SK-N-MC (cell line): ENCODE results near the gene MIPEP.

ENCODE experiments used
- DNase-seq: peaks from one replicate; pipeline ENCODE4 v3.0.0-alpha.2; 2011; ENCODE audit warnings: low read depth, low spot score
- H3K27ac ChIP-seq: fragments of 200-600 bp; sonication (generic); 2 replicates; pipeline ENCODE4 v1.5.1; 2016; ENCODE audit warnings: mixed run types
- H3K36me3 ChIP-seq: fragments of 200-600 bp; sonication (generic); 2 replicates; pipeline ENCODE4 v1.6.1; 2017; ENCODE audit warnings: antibody characterized with exemption, low read length, mixed read lengths; ENCODE audit not compliant: insufficient read depth
- H3K4me3 ChIP-seq: fragments of 200-600 bp; sonication (generic); 2 replicates; pipeline ENCODE4 v1.5.1; 2016
- H3K9ac ChIP-seq: fragments of 200-600 bp; sonication (generic); 2 replicates; pipeline ENCODE4 v1.8.0; 2017; ENCODE audit warnings: mixed run types, mixed read lengths; ENCODE audit not compliant: insufficient read length
- H3K9me3 ChIP-seq: fragments of 200-600 bp; sonication (generic); 2 replicates; pipeline ENCODE4 v1.6.1; 2017; ENCODE audit warnings: low read depth, mild to moderate bottlenecking, antibody characterized with exemption, low read length, moderate library complexity, mixed read lengths
- EZH2 ChIP-seq: fragments of 200-600 bp; sonication (generic); IDR thresholded peaks from one replicate; pipeline ENCODE4 v1.6.1; 2017; ENCODE audit warnings: antibody characterized with exemption
- FOXP2 ChIP-seq: optimal IDR thresholded peaks from 2 replicates; pipeline ENCODE3; 2011; ENCODE audit warnings: mild to moderate bottlenecking, moderate library complexity; ENCODE audit not compliant: insufficient read depth; ENCODE audit errors: extremely low read length, control extremely low read depth
- POLR2AphosphoS5 ChIP-seq: IDR thresholded peaks from 2 replicates; pipeline ENCODE4 v1.6.1; 2012; ENCODE audit warnings: mild to moderate bottlenecking, low read depth, low read length, borderline replicate concordance

Gene MIPEP

GRCh38 chr13:23817830-23818229 is 71.4 kb downstream of the MIPEP start:
- H3K4me3 ChIP-seq = no peak overlapping the region
- no peak overlapping the region for H3K9ac ChIP-seq
- H3K9me3 ChIP-seq = no peaks in the 10 kb centered on the region
- H3K27ac ChIP-seq = no peak overlapping the region
- no peak for DNase-seq
- TF ChIP-seq FOXP2 (no peak), POLR2AphosphoS5 (no peak), EZH2 (no peak)
- H3K36me3 ChIP-seq = no peaks in the 10 kb centered on the region

DNA sequence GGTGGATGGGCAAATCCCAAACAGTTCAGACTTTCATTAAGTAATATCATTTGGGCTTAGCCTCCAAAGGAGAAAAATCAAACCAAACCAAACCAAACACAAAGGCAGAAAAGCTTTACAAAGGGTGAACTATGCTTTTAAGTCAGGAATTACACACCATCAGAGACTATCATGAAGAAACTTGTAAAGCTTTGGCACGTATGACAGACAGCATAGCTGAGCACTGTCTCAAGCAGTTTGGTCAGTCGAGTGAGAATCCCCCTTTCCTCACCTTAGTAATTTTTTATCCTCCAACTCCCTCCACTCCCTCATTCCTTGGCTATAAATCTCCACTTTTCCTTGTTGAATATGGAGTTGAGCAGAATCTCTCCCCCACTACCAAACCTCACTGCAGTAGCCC is 72.1 kb downstream of the MIPEP start:
- no peak for DNase-seq
- no peak for TF ChIP-seq EZH2
- TF ChIP-seq POLR2AphosphoS5 = no peak
- TF ChIP-seq FOXP2 = no peak

GRCh38 chr13:23813635-23814034 is 75.6 kb downstream of the MIPEP start:
- H3K4me3 ChIP-seq = no peak overlapping the region
- H3K9ac ChIP-seq = no peak overlapping the region
- DNase-seq = no peak
- TF ChIP-seq EZH2 = no peak
- no peak for TF ChIP-seq FOXP2
- TF ChIP-seq POLR2AphosphoS5 = no peak
- no peaks in the 10 kb centered on the region for H3K36me3 ChIP-seq
- no peak overlapping the region for H3K27ac ChIP-seq
- H3K9me3 ChIP-seq = no peaks in the 10 kb centered on the region

More for the DNA sequence above, 72.1 kb downstream of the MIPEP start:
- H3K27ac ChIP-seq = no peak overlapping the region
- no peak overlapping the region for H3K9ac ChIP-seq
- H3K4me3 ChIP-seq = no peak overlapping the region
- no peaks in the 10 kb centered on the region for H3K36me3 ChIP-seq
- no peaks in the 10 kb centered on the region for H3K9me3 ChIP-seq

DNA sequence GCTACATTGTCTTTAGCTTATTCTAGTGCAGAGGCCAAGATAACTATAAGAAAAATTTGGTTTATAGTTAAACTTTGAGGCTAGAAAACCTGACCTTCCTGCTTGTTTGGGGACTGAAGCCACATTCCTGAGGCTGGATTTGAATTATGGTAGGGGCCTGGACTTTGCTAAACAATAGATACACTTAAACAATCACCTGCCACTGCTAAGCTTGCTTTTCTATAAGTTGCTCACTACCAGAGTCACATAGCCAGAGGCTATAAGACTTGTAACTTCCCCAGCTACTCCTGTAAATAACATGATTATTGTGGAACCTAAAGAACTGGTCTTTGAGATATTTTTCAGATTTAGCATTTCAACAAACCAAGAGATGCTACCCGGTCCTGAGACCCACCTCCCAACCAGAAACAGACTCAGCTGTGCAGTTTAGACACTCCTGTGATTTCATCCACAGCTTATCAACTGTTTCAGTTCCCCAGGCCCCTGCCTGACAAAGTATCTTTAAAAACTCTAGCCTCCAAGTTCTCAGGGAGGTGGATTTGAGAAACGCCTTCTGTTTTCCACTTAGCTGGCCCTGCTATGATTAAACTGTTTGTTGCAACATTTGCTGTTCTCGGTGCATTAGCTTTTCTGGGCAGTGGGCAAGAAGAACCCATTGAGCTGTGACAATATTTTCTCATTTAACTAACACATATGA is 77.7 kb downstream of the MIPEP start:
- DNase-seq = no peak
- no peak overlapping the region for H3K4me3 ChIP-seq
- TF ChIP-seq FOXP2 (no peak), EZH2 (no peak), POLR2AphosphoS5 (no peak)
- no peak overlapping the region for H3K27ac ChIP-seq
- H3K36me3 ChIP-seq = no peaks in the 10 kb centered on the region
- H3K9me3 ChIP-seq = no peaks in the 10 kb centered on the region
- no peak overlapping the region for H3K9ac ChIP-seq

DNA sequence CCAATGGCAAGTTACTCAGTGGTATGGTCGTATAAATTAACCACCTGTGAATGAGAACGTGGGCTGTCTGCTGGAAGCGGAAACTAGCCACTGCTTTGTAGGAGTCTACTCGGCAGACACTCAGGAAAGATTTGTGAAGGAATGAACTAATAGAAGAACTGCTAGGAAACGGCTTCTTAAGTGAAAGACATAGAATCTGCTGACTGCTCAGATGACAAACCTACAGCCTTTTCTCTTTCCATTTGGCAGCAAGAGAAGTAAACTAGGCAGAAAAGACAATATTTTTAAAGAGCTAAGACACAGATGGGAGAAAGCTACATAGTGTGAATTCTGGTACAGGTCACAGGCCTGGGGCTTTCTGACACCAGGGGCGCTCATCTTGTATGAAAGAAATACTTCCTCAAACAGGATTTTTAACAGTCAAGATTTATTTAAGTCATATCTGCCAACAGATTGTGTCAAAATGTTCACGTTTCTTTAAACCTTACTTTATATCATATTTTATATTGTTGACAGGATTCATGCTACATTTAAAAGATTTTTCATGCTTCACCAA is 78.4 kb downstream of the MIPEP start:
- no peak overlapping the region for H3K27ac ChIP-seq
- H3K9ac ChIP-seq = no peak overlapping the region
- no peak overlapping the region for H3K4me3 ChIP-seq
- no peak for TF ChIP-seq FOXP2
- no peak for TF ChIP-seq POLR2AphosphoS5
- no peak for TF ChIP-seq EZH2
- H3K36me3 ChIP-seq = no peaks in the 10 kb centered on the region; the same call in 1 of the 2 replicates
- no peak for DNase-seq
- H3K9me3 ChIP-seq = no peaks in the 10 kb centered on the region

- H3K4me3 ChIP-seq = no peak overlapping the region
- TF ChIP-seq FOXP2 = no peak
- TF ChIP-seq EZH2 = no peak
- no peak overlapping the region for H3K27ac ChIP-seq
- no peaks in the 10 kb centered on the region; the same call in 1 of the 2 replicates for H3K36me3 ChIP-seq
- no peak overlapping the region for H3K9ac ChIP-seq
- no peak for DNase-seq
- H3K9me3 ChIP-seq = no peaks in the 10 kb centered on the region
Observed at GRCh38 chr13:23808803-23809202, 80.4 kb downstream of the MIPEP start.

DNA sequence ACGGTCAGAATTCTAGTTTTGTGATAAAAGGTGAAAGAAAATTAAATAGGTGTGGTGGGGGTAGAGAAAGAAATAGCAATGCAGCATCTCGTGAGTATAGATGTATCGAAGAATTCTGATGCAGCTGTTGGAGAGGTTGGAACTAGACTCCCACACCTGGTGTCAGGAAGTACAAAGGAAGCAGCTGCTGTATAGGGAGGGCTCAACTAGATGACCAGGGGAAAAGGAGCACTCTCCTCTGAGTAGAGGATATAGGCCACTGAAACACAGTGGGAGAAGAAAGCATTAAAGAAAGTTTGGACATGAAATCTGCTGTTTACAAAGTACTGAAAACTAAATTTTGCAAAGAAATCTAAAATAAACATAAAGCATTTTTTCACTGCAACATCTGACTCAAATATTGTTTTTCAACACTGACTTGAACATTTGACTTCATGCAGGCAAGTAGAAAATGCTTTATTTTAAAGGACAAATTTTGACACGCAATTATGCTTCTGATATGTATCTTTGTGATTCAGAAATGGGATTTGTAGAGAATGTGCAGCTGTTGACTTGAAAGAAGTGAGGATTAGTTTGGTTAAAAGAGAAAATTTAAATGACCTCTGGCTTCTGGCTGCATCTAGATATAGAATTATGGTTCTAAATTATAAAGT is 82.2 kb downstream of the MIPEP start:
- Histone ChIP-seq H3K9me3 (no peaks in the 10 kb centered on the region), H3K27ac (no peak overlapping the region), H3K4me3 (no peak overlapping the region), H3K36me3 (no peaks in the 10 kb centered on the region; the same call in 1 of the 2 replicates), H3K9ac (no peak overlapping the region)
- DNase-seq = no peak
- TF ChIP-seq EZH2 (no peak), POLR2AphosphoS5 (no peak), FOXP2 (no peak)

DNA sequence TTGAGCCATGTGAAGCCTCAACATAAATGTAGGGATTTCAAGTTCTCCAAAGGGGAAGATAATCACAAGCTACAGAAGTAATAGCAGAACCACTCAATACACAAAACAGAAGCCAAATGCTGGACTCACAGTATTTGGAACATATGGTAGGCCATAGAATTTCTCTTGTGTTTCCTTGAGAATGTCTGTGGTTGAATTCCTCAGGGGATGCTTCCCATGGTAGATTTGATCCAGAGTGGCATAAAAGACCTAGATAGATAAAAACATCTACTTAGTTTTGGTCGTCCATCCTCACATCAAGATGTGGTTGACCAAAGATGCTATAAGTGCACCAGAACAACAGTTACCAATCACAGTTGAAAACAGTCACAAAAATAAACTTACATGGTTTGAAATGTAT is 83.4 kb downstream of the MIPEP start:
- no peak for DNase-seq
- TF ChIP-seq POLR2AphosphoS5 = no peak
- no peak for TF ChIP-seq EZH2
- no peak for TF ChIP-seq FOXP2

More for the DNA sequence above, 83.4 kb downstream of the MIPEP start:
- no peaks in the 10 kb centered on the region for H3K9me3 ChIP-seq
- no peaks in the 10 kb centered on the region; the same call in 1 of the 2 replicates for H3K36me3 ChIP-seq
- H3K9ac ChIP-seq = no peak overlapping the region
- H3K4me3 ChIP-seq = no peak overlapping the region
- H3K27ac ChIP-seq = no peak overlapping the region
